PC-9 (cell line): ENCODE measurements around the gene CDC42EP3.

ENCODE experiments used
- CTCF ChIP-seq: fragments of 200-600 bp; sonication (generic); conservative IDR thresholded peaks from 2 replicates; pipeline ENCODE4 v1.6.1; 2017; ENCODE audit warnings: mixed run types, antibody characterized with exemption, mild to moderate bottlenecking, moderate library complexity
- EZH2 ChIP-seq: fragments of 200-600 bp; sonication (generic); IDR thresholded peaks from 2 replicates; pipeline ENCODE4 v1.8.0; 2017; ENCODE audit warnings: antibody characterized with exemption, low read depth

GRCh38 chr2:37621199-37621598, 50.2 kb downstream of the CDC42EP3 start:
- TF ChIP-seq CTCF (no peak), EZH2 (no peak)
